Hepatic stellate cell (primary cell): ENCODE measurements around the gene UBE3C.
"Not testable (repeated sequence)": the region's sequence is repeated elsewhere in the genome, so short reads cannot be mapped to it uniquely, and the experiment has no call there.

ENCODE experiments used
- DNase-seq: peaks from one replicate; pipeline ENCODE4 v3.0.0; 2011; ENCODE audit warnings: low spot score

UBE3C gene

DNA sequence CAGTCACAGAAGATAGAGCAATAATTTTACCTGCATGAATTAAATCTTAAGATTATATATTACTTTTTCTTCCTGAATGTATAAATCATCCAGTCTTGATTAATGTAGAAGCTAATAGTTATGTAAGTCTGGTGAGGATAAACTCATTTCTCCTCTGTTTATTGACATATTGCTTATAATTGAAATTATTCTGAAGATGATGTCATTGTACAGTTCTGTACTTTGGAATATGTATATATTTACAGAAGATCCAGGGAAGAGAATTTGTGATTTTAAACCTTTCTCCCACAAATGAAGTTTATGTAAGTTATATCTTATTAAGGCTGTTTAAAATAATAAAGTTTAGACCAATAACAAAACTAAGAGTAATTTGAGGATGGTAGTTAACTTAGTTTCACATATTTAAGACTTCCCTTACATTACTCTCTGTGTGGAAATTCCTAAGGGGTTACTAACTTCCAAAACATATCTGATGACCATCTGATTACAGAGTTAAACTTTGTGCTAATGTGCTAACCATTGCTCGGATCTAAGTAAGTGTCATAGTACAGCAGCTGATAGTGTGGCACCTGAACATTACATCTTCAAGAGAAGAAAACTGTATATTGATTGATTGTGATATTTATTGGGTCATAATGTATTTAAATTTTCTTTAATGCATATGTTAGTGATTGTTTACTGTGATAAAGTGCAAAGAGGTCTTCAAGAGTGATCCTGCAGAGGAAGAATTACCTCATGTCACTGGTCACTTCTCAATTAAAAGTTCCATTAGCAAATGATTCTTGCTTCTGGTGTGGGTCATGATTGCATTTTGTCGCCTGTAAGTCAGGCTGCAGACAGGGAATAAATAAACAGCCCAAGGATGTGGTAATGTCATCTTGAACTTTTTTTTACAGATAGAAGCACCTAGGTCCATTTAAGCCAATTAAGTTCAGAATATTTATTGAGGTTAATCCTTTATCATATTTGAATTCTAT, 96.9 kb downstream of the UBE3C start:
- peak; percentile 47 for DNase-seq

DNA sequence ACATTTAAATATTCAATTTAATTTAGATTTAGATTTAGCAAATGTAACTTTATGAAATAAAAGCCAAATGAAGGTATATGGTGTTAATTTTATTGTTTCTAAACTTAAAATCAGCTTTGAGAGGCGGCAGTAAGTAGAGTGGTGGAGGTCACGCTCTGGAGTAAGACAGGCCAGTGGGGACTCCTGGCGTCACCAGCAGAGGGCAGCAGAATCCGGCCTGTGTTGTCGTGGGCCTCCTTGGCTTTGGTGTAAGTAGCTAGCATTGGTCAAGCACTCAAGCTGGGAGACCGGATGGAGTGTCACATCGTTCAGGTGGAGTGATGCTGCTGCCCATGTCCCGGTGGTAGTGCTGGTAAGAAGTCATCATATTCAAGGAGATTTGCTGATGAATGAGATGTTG, 99.4 kb downstream of the UBE3C start:
- no peak for DNase-seq

GRCh38 chr7:157239571-157240270, 101.0 kb downstream of the UBE3C start:
- DNase-seq, result no peak

DNA sequence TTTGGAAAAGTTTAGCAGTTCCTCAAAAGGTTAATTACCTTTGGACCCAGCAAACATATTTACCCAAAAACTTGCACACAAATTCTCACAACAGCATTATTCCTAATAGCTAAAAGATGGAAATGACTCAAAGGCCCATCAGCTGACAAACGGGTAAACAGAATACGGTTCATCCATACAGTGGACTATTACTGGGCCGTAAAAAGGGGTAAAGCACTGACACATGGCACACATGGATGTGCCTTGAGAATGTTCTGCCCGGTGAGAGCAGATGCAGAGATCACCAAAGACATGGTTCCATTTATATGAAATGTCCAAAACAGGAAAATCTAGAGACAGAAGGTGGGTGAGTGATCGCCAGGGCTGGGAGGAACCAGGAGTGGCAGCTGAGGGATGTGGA, 102.9 kb downstream of the UBE3C start:
- no peak for DNase-seq

- DNase-seq, result no peak
Measured at GRCh38 chr7:157244516-157245294, 106.0 kb downstream of the UBE3C start.

- no peak for DNase-seq
Measured at GRCh38 chr7:157246052-157246451, 107.3 kb downstream of the UBE3C start.

GRCh38 chr7:157248659-157249058, 109.9 kb downstream of the UBE3C start:
- DNase-seq, result no peak

- DNase-seq, result peak; percentile 54
Measured at GRCh38 chr7:157250605-157251228, 112.0 kb downstream of the UBE3C start.

DNA sequence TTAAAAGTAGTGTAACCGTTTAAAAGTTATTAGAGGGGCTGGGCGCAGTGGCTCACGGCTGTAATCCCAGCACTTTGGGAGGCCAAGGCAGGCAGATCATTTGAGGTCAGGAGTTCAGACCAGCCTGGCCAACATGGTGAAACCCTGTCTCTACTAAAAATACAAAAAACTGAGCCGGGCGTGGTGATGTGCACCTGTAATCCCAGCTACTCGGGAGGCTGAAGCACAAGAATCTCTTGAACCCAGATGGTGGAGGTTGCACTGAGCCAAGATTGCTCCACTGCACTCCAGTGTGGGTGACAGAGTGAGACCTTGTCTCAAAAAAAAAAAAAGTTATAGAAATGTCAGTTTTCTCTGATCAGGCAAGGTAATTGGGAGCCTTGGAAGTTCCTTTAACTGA, 113.1 kb downstream of the UBE3C start:
- not testable (repeated sequence) for DNase-seq

GRCh38 chr7:157253850-157254249, 115.1 kb downstream of the UBE3C start:
- no peak for DNase-seq

DNA sequence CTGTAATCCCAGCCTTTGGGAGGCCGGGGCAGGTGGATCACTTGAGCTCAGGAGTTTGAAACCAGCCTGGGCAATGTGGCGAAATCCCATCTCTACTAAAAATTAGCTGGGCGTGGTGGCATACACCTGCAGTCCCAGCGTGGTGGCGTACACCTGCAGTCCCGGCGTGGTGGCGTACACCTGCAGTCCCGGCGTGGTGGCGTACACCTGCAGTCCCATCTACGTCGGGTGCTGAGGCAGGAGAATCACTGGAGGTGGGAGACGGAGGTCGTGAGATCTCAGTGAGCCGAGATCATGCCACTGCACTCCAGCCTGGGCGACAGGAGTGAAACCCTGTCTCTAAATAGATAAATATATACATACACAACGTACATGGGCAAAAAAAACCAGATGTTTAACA, 116.1 kb downstream of the UBE3C start:
- not testable (repeated sequence) for DNase-seq

DNA sequence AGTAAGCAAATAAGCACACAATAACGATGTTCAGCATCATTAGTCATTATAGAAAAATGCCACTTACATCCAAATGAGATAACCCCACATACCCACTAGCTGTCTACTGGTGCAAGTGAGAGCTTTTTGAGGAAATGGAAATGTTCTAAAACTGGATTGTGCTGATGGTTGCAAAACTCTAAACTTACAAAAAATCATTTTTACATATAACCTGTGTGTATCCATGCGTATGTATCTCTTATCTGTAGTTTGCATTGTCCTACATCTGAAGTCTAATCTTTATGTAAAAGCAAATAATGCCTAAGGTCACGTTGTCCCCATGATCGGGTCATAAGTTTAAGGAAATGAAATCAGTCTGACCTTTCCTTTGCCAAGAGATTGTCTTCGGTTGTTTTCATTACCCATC, 116.5 kb downstream of the UBE3C start:
- DNase-seq, result no peak

DNA sequence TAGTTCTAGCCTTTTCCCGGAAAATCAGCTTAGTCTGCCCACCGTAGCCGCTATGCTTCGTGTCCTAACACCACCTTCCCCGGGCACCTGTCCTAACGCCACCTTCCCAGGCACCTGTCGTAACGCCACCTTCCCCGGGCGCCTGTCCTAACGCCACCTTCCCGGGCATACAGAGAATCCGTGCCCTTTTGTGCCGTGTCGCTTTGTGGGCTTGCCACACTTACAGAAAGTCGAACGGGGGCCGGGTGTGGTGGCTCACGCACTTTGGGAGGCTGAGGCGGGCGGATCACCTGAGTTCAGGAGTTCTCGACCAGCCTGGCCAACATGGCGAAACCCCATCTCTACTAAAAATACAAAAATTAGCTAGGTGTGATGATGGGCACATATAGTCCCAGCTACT, 124.4 kb downstream of the UBE3C start:
- DNase-seq, result no peak

- DNase-seq, result no peak
Measured at GRCh38 chr7:157265051-157265450, 126.3 kb downstream of the UBE3C start.

DNA sequence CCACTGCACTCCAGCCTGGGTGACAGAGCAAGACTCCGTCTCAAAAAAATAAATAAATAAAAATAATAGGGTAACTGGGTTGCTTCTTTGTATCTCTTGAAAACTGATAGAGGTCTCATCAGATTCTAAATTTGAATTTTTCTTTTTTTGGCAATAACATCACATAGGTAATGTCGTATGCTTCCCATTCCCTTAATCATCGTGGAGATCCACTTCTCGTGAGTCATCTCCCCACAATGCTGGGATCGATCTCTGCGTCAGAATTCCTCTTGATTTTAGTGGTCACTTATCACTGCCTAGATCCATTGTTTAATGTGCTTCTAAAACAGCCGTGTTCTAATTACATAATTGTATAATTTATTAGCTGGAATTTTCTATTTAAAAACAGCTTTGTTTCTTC, 127.5 kb downstream of the UBE3C start:
- no peak for DNase-seq

DNA sequence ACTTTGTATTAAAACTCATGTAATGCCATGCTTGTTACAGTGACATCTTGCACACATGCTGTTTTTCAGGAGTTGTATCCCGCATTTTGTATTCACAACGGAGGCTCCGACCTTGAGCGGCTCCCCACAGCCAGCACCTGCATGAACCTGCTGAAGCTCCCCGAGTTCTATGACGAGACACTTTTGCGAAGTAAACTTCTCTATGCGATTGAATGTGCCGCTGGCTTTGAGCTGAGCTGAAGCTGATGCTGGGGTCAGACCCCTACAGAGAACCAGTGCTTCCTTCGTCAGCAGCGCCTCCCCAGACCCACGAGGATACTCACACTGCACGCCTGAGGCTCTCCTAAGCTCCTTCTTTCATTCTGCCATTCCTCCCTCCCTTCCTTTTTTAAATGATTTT, 128.8 kb downstream of the UBE3C start:
- DNase-seq, result no peak

- DNase-seq, result no peak
Measured at GRCh38 chr7:157267956-157268355, 129.2 kb downstream of the UBE3C start.

- DNase-seq, result no peak
Measured at GRCh38 chr7:157268540-157268939, 129.8 kb downstream of the UBE3C start.

DNA sequence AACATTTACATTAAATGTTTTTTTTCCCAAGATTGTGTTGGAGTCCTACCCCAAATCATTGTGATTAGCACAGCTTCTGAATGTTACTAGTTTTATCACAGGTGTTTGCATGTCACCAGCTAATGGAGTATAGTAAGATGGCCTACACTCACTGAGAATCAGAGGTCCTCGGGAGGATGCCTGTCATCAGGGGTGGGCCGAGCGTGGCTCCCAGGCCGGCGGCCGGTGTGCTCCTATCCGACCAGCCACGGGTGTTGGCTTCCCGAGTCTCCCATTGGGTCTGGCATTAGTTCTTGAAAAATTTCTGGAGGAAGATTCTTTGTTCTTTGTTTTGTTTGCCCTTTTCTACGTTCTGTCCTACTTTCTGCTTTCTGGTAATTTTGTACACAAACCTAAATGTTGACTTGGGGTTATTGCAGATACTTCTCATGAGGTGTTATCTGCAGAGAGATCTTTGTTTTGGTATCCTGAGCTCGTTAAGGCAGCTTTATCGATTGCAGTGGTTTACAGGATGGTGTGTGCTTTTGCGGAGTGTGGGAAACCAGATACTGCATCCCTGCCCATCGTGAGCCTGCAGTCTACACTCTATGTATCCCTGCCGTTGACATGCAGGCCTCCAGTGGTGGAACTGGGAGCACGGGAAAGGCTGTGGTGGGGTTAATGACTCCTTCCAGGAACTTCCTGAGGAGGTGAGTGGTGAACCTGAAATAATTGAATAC, 130.8 kb downstream of the UBE3C start:
- no peak for DNase-seq

DNA sequence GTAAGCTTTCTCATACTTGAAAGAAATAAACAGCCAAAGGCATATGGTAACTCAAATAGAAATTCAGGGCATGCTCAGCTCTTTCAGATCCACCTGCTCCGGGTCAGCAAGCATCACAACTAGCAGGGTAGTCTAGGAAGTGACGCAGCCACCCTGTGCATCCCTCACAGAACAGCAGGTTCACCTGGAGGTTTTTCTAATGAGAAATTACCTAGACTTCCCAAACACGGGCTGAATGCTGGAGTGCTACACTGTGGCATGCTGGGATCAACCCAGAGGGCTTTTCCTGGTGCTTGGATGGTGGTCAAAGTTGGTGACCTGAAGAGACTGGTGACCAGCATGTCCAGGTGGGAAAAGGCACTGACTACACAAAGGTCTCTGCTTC, 131.3 kb downstream of the UBE3C start:
- DNase-seq, result no peak

DNA sequence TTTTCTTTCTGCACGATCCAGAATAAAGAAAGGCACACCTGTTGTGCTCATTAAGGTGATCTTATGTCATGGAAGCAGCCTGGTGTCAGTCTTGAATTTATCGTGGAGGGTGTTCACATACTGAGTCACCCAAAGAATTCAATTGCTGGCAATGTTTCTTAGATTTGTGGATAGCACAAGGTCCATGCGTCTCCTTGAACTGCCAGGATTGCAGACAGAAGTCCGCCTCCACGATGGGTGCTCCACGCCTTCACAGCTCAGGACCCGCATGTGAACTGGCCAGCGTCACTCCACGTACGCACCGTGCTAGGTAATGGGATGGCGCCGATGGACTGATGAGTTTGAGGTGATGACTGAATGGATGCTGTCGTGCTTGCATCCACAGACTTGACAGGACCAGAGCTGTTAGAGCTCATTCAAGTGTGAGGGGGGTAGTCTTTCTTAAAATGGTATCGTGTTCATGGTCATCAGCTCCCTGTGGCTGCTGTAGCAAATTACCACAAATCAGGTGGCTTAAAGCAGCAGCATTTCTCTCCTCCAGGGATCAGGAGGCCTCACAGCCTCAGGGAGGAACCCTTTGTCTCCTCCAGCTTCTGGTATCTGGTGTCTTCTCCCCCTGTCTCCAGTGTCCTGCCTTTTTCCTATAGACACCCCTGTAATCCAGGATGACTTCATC, 132.7 kb downstream of the UBE3C start:
- DNase-seq, result no peak
